ENCODE measurements around the gene PHKA2. TPM values are rescaled to one million over a fixed set of nuclear protein-coding genes. Genes with fewer than 3 reads are reported as not detected.

The PHKA2 gene
- polyA plus RNA-seq, 1 experiment, result 12.3 TPM

- H3K4me3 ChIP-seq (ENCODE audit: low read depth, low read length), result no peak overlapping the region
- CTCF ChIA-PET, result interaction anchor here (0.6 to 0.8 kb wide), 2 partner anchors 12 to 606 kb away, joined by 3 to 6 read pairs; no protein-coding TSS in a partner anchor
Measured at GRCh38 chrX:18961686-18962085, 22.2 kb downstream of the PHKA2 start.

GRCh38 chrX:18956303-18957032 lies 27.4 kb downstream of the PHKA2 start:
- H3K4me3 ChIP-seq (ENCODE audit: low read depth, low read length), result no peak overlapping the region
- H3K9me3 ChIP-seq (ENCODE audit: control insufficient read depth, insufficient read depth, low read length), result no peaks in the 10 kb centered on the region
- no peak for DNase-seq (ENCODE audit: low read depth, low spot score)
- no peak overlapping the region for H3K27ac ChIP-seq (ENCODE audit: low read depth, low read length)
- no peaks in the 10 kb centered on the region for H3K27me3 ChIP-seq (ENCODE audit: control insufficient read depth, insufficient read depth, low read length)
- no peak for TF ChIP-seq CTCF (IDR thresholded peaks at IDR 0.05; ENCODE audit: low read depth, low read length)
- POLR2A ChIA-PET, result no interaction called here
- CTCF ChIA-PET, result no interaction called here

More at GRCh38 chrX:18961686-18962085, 22.2 kb downstream of the PHKA2 start:
- TF ChIP-seq CTCF (IDR thresholded peaks at IDR 0.05; ENCODE audit: low read depth, low read length), result no peak
- no peaks in the 10 kb centered on the region for H3K9me3 ChIP-seq (ENCODE audit: control insufficient read depth, insufficient read depth, low read length)
- no peaks in the 10 kb centered on the region for H3K27me3 ChIP-seq (ENCODE audit: control insufficient read depth, insufficient read depth, low read length)
- no peak for DNase-seq (ENCODE audit: low read depth, low spot score)
- POLR2A ChIA-PET, result no interaction called here
- peak overlapping the region; percentile 11 for H3K27ac ChIP-seq (ENCODE audit: low read depth, low read length)

- DNase-seq (ENCODE audit: low read depth, low spot score), result no peak
- POLR2A ChIA-PET, result no interaction called here
- Histone ChIP-seq H3K27me3 (ENCODE audit: control insufficient read depth, insufficient read depth, low read length) (no peaks in the 10 kb centered on the region), H3K4me3 (ENCODE audit: low read depth, low read length) (no peak overlapping the region), H3K9me3 (ENCODE audit: control insufficient read depth, insufficient read depth, low read length) (no peaks in the 10 kb centered on the region), H3K27ac (ENCODE audit: low read depth, low read length) (no peak overlapping the region)
- CTCF ChIA-PET, result no interaction called here
- no peak for TF ChIP-seq CTCF (IDR thresholded peaks at IDR 0.05; ENCODE audit: low read depth, low read length)
Measured at GRCh38 chrX:18955676-18956075, 28.2 kb downstream of the PHKA2 start.

- Histone ChIP-seq H3K4me3 (ENCODE audit: low read depth, low read length) (no peak overlapping the region), H3K9me3 (ENCODE audit: control insufficient read depth, insufficient read depth, low read length) (no peaks in the 10 kb centered on the region), H3K27me3 (ENCODE audit: control insufficient read depth, insufficient read depth, low read length) (no peaks in the 10 kb centered on the region), H3K27ac (ENCODE audit: low read depth, low read length) (no peak overlapping the region)
- ChIA-PET CTCF (no interaction called here), POLR2A (no interaction called here)
- TF ChIP-seq CTCF (IDR thresholded peaks at IDR 0.05; ENCODE audit: low read depth, low read length), result no peak
- DNase-seq (ENCODE audit: low read depth, low spot score), result no peak
Measured at GRCh38 chrX:18951032-18951431, 32.9 kb downstream of the PHKA2 start.

GRCh38 chrX:18949944-18950301 lies 34.0 kb downstream of the PHKA2 start:
- TF ChIP-seq CTCF (IDR thresholded peaks at IDR 0.05; ENCODE audit: low read depth, low read length), result no peak
- H3K27me3 ChIP-seq (ENCODE audit: control insufficient read depth, insufficient read depth, low read length), result no peaks in the 10 kb centered on the region
- H3K27ac ChIP-seq (ENCODE audit: low read depth, low read length), result no peak overlapping the region
- CTCF ChIA-PET, result interaction anchor here (1.0 kb wide), 2 partner anchors 11 to 384 kb away, joined by 6 to 7 read pairs; no protein-coding TSS in a partner anchor
- H3K4me3 ChIP-seq (ENCODE audit: low read depth, low read length), result no peak overlapping the region
- POLR2A ChIA-PET, result no interaction called here
- no peak for DNase-seq (ENCODE audit: low read depth, low spot score)
- no peaks in the 10 kb centered on the region for H3K9me3 ChIP-seq (ENCODE audit: control insufficient read depth, insufficient read depth, low read length)
